Measurements from ENCODE around the gene STIP1. TPM values are rescaled to one million over a fixed set of nuclear protein-coding genes. Genes with fewer than 3 reads are reported as not detected.
A peak's percentile ranks its signal among the peaks of the same experiment; 100 is the strongest.
"Not testable (repeated sequence)": the region's sequence is repeated elsewhere in the genome, so short reads cannot be mapped to it uniquely, and the experiment has no call there.

STIP1 gene
- polyA plus RNA-seq, 3 donors: 173 to 197 (median 188) TPM

DNA sequence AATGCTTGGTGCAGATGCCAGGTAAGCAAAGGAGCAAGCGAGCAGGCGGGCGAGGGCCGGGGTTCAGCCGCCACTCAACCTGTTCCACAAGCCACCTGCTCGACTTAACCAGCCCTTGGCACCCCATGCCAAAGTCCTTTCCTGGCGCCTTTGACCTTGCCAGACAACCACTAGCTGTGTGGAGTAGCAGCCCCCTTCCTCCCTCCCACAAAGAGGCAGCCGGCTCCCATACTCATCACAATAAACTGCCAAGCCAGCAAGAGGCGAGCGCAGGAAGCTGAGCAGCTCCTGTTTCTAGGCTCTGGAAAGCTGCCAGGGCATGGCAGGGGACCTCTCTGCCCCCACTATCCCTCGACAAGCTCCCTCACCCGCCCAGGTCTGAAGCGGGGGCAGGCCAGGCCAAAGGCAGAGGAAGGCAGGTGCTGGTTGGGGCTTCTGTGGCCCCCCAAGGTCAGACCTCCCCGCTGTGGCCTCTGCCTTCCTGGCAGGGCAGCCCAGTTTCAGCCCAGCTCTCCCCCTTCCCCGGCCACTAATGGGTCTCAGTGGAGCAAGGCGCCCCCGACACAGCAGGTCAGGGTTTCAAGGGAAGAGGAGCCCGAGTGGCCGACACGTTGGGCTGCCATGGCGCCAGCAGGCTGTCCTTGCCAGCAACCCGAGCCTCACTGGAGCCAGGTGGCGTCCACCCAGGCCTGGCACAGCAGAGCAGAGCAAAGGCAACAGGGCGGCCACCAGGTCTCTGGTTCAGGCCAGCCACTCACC lies 35.3 kb upstream of the STIP1 start:
- DNase-seq (ENCODE audit: extremely low read depth in 1 of 11, low read depth in 9 of 11, low spot score in 4 of 11): peak in 2 of 11 donors; percentile 32 to 48

DNA sequence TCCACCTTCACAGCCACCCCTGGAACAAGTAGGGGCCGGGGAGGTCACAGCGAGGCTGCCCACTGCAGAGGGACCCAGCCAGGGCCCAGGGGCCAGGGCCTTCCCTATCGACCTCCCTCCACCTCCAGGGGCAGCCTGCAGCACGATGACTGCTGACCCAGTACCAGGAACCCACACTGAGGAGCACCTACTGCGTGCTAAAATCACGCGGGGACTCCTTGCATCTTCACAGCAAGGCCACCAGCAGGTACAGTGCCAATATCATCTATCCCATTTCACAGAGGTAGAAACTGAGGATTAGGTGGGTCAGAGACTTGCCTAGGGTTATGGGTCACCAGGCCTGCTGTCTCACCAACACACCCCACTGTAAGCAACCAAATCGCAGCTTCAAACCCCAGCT lies 34.6 kb upstream of the STIP1 start:
- no peak for DNase-seq (ENCODE audit: extremely low read depth in 1 of 11, low read depth in 9 of 11, low spot score in 4 of 11)

DNA sequence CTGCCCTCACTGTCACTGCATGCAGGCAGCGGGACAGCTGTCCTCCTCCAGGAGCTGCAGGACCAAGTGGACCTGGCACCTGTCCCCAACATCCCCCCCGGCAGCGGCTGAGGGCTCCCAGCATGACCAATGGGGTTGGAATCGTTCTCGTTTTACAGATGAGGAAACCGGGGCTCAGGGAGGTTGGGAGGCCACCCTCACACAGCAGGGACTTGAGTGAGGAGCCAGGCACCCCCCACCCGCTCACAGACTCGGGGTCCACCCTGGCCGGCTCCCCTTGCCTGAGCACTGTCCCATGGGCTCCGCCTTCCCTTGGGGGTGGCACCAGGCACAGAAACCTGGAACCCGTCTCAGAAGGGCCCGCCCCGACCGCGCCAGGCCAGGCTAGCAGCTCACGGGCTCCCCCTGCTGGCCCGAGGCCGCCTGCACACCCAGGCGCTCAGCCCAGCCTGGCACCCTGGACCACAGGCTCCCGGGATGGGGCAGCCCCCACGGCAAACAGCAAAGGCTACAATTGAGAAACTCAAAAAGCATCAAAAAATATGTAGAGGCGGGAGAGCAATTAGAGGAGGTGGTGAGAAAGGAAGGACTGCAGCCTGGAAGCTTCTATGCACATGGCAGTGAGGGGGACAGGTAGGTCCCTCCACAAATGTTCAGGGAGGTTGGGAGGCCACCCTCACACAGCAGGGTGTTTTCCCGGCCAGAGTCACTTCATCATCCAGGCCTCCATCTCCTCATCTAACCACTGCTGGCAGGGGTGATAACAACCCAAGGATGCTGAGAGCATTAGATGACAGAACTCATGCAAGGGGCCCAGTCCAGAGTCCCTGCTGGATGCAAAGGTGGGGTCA lies 32.9 kb upstream of the STIP1 start:
- peak in 1 of 11 donors; percentile 46 for DNase-seq (ENCODE audit: extremely low read depth in 1 of 11, low read depth in 9 of 11, low spot score in 4 of 11)

DNA sequence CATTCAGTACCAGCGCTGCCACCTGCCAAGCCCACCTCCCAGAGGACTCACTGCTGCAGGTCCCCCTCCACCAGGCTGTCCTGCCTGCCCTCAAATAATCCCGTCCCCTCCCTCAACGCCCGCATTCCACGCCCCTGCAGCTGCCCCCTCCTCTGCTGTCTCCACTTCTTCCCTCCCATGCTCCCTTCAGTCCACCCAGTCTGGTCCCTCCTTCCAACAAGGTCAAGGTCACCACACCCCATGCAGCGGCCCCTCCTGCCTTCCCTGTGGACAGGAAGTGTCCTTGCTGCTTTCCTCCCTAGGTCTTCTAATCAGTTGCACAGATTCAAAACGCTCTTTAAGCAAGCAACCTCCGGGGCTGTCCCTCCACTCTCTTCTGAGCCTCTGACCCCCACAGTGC lies 32.2 kb upstream of the STIP1 start:
- no peak for DNase-seq (ENCODE audit: extremely low read depth in 1 of 11, low read depth in 9 of 11, low spot score in 4 of 11)

DNA sequence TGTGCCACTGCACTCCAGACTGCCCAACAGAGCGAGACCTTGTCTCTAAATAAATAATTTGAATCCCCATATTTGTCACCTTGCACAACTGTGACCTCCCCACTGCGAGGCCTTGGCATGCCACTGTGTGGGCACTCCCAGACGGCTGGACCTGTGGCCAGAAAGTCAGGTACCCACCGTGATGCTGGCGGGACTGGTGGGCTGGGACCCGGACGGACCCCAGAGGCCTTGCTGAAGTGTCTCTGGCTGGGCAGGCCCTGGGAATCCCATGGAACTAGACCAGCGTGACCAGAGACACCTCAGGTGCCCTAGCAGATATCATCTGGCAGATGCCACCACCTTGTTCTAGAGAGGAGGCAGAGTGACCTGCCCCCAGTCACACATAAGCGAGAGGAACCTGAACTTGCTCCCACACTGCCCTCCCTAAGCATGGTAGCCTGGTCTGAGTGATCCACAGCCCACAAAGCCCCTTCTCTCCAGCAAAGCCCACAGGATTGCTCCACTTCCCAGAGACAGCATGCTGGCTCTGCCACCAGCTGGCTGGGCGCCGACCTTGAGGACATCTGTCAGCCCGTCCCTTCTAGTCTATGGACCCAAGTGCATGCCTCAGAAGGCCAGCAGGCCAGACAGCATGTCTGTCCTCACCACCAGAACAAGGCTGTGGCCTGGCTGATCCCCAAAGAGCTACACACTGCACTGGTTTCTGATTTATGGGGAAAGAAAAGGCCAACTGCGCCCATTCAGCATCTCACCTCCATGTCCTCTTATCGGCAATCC lies 29.5 kb upstream of the STIP1 start:
- no peak for DNase-seq (ENCODE audit: extremely low read depth in 1 of 11, low read depth in 9 of 11, low spot score in 4 of 11)

DNA sequence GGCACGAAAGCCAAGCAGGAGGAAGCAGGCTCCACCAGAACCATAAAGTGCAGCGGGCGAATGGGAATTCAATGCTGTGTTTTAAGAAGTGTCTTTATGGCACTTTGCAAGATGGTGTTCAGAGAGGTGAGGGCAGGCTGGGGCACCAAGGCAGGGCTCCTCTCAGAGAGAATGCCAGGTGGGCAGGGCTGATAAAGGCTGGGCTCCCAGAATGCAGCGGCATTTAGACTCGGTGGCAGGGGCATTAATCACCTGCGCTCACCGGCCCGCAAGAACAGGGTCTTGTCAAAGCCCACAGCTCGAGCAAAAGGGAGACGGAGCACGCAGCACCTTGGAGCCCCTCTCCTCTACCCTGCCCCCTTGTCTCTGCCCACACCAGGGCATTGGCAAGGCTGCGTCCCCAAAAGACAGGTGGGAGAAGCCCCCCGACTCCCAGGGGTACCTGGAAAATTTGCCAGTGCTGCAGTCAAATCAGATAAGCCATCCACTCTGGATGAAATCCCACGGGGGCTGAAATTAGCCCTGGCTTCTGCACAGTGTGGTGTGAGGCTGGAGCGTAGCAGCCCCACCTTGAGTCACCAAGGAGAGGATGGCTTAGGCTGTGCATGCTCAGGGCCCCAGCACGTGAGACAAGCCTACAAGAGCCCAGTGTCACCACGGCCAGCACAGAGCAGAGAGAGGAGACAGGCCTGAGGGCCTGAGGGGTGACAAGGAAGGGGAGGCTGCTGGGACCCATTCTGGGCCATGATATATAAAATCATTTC lies 28.2 kb upstream of the STIP1 start:
- no peak for DNase-seq (ENCODE audit: extremely low read depth in 1 of 11, low read depth in 9 of 11, low spot score in 4 of 11)

DNA sequence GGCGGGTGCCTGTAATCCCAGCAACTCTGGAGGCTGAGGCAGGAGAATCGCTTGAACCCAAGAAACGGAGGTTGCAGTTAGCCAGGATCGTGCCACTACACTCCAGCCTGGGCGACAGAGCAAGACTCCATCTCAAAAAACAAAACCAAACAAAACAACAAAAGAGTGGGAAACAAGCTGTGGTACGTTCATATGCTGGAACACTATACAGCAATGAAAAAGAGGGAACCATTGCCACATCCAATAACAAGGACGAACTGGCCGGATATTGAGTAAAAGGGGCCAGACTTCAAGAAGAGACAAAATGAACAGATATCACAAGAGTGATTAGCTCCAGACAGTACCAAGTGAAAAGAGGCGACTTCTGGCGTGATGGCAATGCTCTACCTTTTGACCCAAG lies 24.9 kb upstream of the STIP1 start:
- DNase-seq (ENCODE audit: extremely low read depth in 1 of 11, low read depth in 9 of 11, low spot score in 4 of 11): no peak

DNA sequence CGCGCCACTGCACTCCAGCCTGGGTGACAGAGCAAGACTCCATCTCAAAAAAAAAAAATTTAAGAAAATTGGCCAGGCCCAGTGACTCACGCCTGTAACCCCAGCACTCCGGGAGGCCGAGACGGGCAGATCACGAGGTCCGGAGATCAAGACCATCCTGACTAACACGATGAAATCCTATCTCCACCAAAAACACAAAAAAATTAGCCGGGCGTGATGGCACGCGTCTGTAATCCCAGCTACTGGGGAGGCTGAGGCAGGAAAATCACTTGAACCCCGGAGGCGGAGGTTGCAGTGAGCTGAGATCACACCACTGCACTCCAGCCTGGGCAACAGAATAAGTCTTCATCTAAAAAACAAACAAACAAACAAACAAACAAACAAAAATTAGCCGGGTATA lies 23.2 kb upstream of the STIP1 start:
- DNase-seq (ENCODE audit: extremely low read depth in 1 of 11, low read depth in 9 of 11, low spot score in 4 of 11): not testable (repeated sequence)

DNA sequence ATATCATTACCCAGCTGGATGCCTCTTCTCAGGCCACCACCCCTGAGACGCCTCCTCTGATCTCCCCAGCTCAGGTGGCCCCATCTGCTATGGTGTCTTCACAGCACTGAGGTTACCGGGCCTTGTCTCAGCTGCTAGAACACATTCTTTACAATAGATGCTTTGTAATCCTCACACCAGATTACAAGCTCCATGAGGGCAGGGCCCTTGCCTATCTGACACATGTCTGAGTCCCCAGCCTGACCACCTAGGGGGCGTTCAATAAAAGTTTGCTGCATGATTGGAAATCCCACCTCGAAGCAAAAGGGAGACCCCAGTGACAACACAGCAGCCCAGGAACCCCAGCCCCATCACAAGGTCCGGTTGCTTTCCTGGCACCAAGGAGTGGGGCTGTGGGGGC lies 22.0 kb upstream of the STIP1 start:
- no peak for DNase-seq (ENCODE audit: extremely low read depth in 1 of 11, low read depth in 9 of 11, low spot score in 4 of 11)

DNA sequence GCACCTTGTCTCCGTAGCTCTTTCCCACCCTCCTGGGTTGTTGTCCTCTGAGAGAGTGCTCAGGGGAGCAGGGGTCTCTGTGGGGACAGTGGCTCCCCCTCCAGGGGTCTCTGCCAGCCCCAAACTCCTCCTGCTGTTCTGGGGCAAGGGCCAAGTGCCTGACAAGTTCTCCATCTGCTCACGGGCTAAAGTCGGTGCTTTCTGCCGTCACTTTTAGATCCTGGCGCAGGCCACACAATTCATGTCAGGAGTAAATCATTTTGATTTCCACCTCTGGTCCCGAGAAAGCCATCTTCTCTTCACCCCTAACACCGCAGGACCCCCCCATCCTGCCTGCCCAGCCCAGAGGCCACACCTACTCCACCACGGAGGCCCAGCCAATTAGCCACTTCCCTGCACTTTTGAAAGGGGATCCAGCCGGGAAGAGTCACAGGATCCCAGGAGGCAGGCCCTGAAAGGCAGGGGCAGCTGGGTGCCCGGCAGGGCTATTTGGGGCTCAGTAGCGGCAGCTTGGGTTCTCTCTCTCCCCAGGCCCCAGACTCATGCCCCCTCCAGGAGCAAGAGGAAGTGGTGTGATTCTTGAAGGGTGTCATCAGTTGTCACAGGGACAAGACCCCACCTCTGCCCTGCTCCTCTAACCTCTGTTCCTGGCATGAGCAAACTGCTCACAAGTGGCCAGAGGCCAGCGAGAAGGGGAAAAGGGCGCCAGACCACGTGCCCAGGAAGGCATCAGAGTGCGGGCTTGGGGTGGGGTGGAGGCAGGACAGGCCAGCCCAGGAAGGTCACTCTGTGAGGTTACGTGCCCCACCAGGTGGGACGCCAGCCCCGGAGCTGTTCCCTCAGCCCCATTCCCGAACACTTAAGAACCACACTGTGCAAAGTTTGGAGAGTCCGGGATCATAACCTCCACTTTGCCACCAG lies 21.3 kb upstream of the STIP1 start:
- DNase-seq (ENCODE audit: extremely low read depth in 1 of 11, low read depth in 9 of 11, low spot score in 4 of 11): no peak

DNA sequence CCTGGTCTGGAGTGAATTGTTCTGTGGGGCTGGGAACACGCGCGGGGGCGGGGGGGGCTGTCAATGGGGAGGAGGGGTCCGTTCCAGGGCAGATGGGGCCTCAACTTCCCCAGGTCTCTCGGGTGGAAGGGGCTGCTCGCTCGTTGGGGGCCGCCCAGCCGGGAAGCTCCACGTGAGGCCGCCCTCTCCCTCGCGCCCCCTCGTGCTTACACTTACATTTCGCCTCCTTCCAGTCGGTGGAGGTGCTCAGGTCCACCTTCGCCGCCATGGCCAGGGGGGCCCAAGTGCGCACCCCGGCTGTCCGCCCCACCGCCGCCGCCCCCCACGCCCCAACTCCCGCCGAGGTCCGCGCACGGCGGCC lies 20.5 kb upstream of the STIP1 start:
- no peak for DNase-seq (ENCODE audit: extremely low read depth in 1 of 11, low read depth in 9 of 11, low spot score in 4 of 11)

DNA sequence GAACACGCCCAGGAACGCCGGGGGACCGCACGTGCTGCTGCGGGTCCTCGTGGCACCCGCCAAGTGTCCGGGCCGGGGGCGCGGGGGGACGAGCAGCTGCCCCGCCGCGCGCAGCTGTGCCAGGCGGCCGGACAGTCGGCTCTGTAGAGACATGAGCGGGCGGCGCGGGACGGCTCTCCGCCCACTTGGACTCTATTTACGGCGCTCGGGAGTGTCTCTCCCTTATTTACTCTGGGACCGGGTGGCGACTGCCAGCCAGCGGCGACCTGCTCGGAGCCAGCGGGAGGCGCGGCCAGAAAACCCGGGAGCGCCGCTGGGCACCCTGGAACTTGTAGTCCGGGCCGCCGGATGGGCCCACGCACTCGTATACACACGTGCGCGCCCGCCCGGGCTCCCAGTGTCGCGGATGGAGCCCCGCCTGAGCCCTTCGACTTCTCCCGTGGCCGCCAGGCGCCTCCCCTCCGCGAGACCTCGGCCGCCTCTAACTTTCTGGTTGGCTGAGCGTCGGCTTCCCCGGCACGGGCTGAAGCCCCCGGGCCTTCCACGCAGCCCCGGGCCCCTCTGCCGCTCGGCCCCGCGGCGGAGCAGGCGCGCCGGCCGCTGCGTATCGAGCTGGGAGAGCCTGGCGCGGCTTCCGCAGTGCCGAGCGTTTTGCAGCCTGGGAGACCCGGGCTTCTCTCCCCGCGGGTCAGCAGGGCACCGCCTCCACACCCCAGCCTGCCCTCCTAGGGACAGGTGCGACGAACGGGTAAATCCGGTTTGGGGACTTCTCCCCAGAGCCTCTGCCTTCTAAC lies 19.9 kb upstream of the STIP1 start, which contains the start of gene MACROD1:
TSS of gene MACROD1 (minus strand) at position 272 of the 794 bp plus-strand sequence. CDS start at position 153, 119 bp downstream.
- peak in 1 of 11 donors; percentile 58 for DNase-seq (ENCODE audit: extremely low read depth in 1 of 11, low read depth in 9 of 11, low spot score in 4 of 11)

DNA sequence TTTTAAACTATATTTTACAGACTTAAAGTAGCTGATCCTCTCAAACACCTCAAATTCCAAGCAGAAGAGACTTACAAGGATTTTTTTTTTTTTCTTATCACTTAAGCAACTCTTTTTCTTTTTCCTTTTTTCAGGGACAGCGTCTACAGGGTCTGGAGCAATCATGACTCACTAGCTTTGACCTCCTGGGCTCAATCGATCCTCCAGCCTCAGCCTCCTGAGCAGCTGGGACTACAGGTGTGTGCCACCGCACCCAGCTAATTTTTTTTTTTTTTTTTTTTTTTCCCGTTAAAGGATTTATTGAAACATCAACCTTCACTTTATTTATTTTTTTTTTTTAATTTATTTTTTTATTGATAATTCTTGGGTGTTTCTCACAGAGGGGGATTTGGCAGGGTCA lies 15.6 kb upstream of the STIP1 start:
- no peak for DNase-seq (ENCODE audit: extremely low read depth in 1 of 11, low read depth in 9 of 11, low spot score in 4 of 11)

DNA sequence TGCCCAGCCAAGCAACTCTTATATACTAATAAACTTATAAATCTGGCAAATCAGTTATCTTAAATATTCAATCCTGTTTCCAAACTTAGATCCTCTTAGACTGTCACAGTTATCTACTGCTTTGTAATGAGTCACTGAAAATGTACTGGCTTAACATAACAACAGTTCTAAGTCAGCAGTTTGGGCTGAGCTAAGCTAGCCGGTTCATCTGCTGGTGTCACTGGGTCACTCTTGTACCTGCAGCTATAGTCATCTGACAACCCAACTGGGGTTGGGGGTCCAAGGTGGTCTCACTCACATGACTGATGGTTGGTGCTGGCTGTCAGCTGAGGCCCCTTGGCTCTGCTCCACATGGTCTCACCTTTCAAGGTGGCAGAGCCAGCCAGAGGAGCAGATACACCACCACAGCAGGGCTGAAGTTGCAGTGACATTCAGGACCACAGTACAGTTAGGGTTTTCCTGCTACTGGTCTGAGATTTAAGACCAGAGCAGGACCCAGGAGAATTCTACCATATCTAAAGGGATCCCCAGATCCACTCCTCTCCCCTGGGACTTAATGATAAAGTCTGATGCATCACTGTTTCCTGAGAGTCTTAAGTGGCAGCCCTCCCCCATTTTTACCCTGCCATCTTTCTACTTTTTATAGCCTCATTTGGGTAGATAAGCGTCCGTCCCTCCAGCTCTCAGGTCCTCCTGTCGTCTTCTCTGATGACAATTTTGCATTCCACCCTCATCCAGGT lies 12.2 kb upstream of the STIP1 start:
- no peak for DNase-seq (ENCODE audit: extremely low read depth in 1 of 11, low read depth in 9 of 11, low spot score in 4 of 11)

DNA sequence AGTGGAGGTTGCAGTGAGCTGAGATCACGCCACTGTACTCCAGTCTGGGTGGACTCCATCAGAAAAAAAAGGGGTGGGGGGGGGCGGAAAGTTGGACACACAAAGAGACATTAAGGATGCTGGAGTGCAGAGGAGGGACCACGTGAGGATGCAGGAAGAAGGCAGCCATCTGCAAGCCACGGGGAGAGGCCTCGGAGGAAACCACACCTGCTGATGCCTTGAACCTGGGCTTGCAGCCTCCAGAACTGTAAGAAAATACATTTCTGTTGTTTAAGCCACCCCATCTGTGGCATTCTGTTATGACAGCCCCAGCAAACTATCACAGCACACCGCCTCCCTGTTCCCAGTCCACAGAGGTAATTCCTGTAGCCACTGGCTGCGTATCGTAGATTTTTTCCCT lies 9.2 kb upstream of the STIP1 start:
- no peak for DNase-seq (ENCODE audit: extremely low read depth in 1 of 11, low read depth in 9 of 11, low spot score in 4 of 11)

DNA sequence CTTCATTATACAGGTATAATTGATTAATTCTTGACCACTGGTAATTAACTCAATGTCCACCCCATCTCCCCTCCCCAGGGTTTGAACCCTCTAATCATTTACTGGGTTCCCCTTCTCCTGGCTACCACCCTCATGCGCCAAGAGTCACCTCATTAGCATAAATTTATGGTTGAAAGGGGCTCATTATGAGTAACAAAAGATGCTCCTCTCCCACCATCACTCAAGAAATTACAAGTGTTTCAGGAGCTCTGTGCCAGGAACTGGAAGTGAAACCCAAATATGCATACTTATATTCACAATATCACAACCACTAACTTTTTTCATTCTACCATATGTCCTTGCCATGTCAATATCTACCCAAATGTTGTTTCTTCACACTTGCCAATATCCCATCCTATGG lies 7.8 kb upstream of the STIP1 start:
- no peak for DNase-seq (ENCODE audit: extremely low read depth in 1 of 11, low read depth in 9 of 11, low spot score in 4 of 11)

All from renal cortex interstitium (tissue), 11 donors.